ENCODE data around the gene PIK3R5. TPM values are rescaled to one million over a fixed set of nuclear protein-coding genes. Genes with fewer than 3 reads are reported as not detected.

The PIK3R5 gene
- total and polyA plus RNA-seq, 2 donors (not counting 1 experiment from before 2014, with no cell fraction given) = 63.1 to 70.0 TPM

GRCh38 chr17:8888704-8889302 is 76.7 kb downstream of the PIK3R5 start:
- CTCF ChIA-PET = interaction anchor here (0.6 to 2.6 kb wide), 5 partner anchors 12 to 109 kb away, joined by 3 to 8 read pairs (median 4); no protein-coding TSS in a partner anchor
- POLR2A ChIA-PET = no interaction called here
- H4K20me1 ChIP-seq (ENCODE audit: control insufficient read depth, insufficient read depth, low read length, poor library complexity, severe bottlenecking) = peaks cover 10% of the 10 kb centered on the region

More at GRCh38 chr17:8888704-8889302, 76.7 kb downstream of the PIK3R5 start:
- Mint-ChIP-seq H3K4me1 (peaks cover 7% of the 10 kb centered on the region), H3K27me3 (no peaks in the 10 kb centered on the region), H3K27ac (no peak overlapping the region), H3K4me3 (no peak overlapping the region), H3K9me3 (ENCODE audit: insufficient read depth) (no peaks in the 10 kb centered on the region)
- DNase-seq (no peak), ATAC-seq (ENCODE audit: low read depth) (no peak)
- H2AFZ ChIP-seq (ENCODE audit: insufficient read depth, low read depth, low read length, poor library complexity, severe bottlenecking) = no peak overlapping the region
- H3K9me3 ChIP-seq (ENCODE audit: control extremely low read depth in 1 of 3, control insufficient read depth in 2 of 3, insufficient read depth in 1 of 3, low read length in 2 of 3) = peaks cover 0 to 14% (median 0%) of the 10 kb centered on the region in 3 donors
- no peak overlapping the region for H3K27ac ChIP-seq (ENCODE audit: low read length in 2 of 2)
- intact Hi-C loops (cut with micrococcal nuclease) = no loop called here
- no peaks in the 10 kb centered on the region for H3K27me3 ChIP-seq (replicated peaks in 1 of 4; ENCODE audit: control extremely low read depth in 1 of 4, control insufficient read depth in 3 of 4, insufficient read depth in 4 of 4, low read length in 3 of 4)
- peaks cover 0 to 4% of the 10 kb centered on the region in 2 donors for H3K4me1 ChIP-seq (ENCODE audit: control insufficient read depth in 2 of 2, insufficient read depth in 2 of 2, low read length in 2 of 2)
- H3K4me3 ChIP-seq (ENCODE audit: control extremely low read depth in 1 of 5, extremely low read depth in 1 of 5, insufficient read depth in 1 of 5, low read depth in 2 of 5, low read length in 4 of 5) = no peak overlapping the region
- no peak for TF ChIP-seq EZH2 (IDR thresholded peaks at IDR 0.05; ENCODE audit: borderline replicate concordance, insufficient read depth, low read depth, low read length, poor library complexity, severe bottlenecking)
- TF ChIP-seq CTCF (IDR thresholded peaks at IDR 0.05) = no peak
- no peak overlapping the region for H3K9ac ChIP-seq (ENCODE audit: low read length)
- H3K36me3 ChIP-seq (replicated peaks in 1 of 2; ENCODE audit: control extremely low read depth in 1 of 2, control insufficient read depth in 1 of 2, extremely low read depth in 1 of 2, insufficient read depth in 2 of 2, low read length in 1 of 2) = peaks cover 0 to 78% of the 10 kb centered on the region in 2 experiments
- no peak overlapping the region for H3K4me2 ChIP-seq (replicated peaks; ENCODE audit: low read depth, low read length, poor library complexity, severe bottlenecking)
- whole genome bisulfite sequencing (ENCODE audit: insufficient coverage) = 97% methylated on average over 8 of the region's 8 CpGs
- no peaks in the 10 kb centered on the region for H3K79me2 ChIP-seq (ENCODE audit: control insufficient read depth, insufficient read depth, low read length)

Data from B cell (primary cell).